ENCODE results near the gene SATB2. TPM values are rescaled to one million over a fixed set of nuclear protein-coding genes. Genes with fewer than 3 reads are reported as not detected.

Gene SATB2
- total and polyA plus RNA-seq, 4 donors = 0.47 to 3.7 (median 1.8) TPM

GRCh38 chr2:199381531-199381930 lies 76.2 kb downstream of the SATB2 start:
- no peaks in the 10 kb centered on the region for H3K27me3 ChIP-seq (ENCODE audit: control insufficient read depth in 3 of 3, insufficient read depth in 3 of 3, low read length in 2 of 3)
- TF ChIP-seq, protein P1, sequence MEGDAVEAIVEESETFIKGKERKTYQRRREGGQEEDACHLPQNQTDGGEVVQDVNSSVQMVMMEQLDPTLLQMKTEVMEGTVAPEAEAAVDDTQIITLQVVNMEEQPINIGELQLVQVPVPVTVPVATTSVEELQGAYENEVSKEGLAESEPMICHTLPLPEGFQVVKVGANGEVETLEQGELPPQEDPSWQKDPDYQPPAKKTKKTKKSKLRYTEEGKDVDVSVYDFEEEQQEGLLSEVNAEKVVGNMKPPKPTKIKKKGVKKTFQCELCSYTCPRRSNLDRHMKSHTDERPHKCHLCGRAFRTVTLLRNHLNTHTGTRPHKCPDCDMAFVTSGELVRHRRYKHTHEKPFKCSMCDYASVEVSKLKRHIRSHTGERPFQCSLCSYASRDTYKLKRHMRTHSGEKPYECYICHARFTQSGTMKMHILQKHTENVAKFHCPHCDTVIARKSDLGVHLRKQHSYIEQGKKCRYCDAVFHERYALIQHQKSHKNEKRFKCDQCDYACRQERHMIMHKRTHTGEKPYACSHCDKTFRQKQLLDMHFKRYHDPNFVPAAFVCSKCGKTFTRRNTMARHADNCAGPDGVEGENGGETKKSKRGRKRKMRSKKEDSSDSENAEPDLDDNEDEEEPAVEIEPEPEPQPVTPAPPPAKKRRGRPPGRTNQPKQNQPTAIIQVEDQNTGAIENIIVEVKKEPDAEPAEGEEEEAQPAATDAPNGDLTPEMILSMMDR (IDR thresholded peaks at IDR 0.05; ENCODE audit: control extremely low read depth, extremely low read depth) = no peak
- no peak overlapping the region for H3K9ac ChIP-seq (ENCODE audit: insufficient read depth in 1 of 2, low read length in 2 of 2)
- no peaks in the 10 kb centered on the region for H3K9me3 ChIP-seq (ENCODE audit: control insufficient read depth in 4 of 4, insufficient read depth in 3 of 4, low read length in 3 of 4)
- ATAC-seq (ENCODE audit: insufficient read depth, low FRiP score) (no peak), DNase-seq (no peak)
- 65 to 69% methylated on average over 6 of the region's 6 CpGs for WGBS, 2 donors
- H3K36me3 ChIP-seq (ENCODE audit: control insufficient read depth in 4 of 4, insufficient read depth in 4 of 4, low read length in 4 of 4) = no peaks in the 10 kb centered on the region
- no peak overlapping the region for H3K27ac ChIP-seq (ENCODE audit: low read depth in 1 of 2, low read length in 1 of 2)
- H3K4me3 ChIP-seq = no peak overlapping the region
- no peaks in the 10 kb centered on the region for H3K4me1 ChIP-seq (ENCODE audit: control insufficient read depth in 5 of 5, insufficient read depth in 5 of 5, low read length in 5 of 5)

DNA sequence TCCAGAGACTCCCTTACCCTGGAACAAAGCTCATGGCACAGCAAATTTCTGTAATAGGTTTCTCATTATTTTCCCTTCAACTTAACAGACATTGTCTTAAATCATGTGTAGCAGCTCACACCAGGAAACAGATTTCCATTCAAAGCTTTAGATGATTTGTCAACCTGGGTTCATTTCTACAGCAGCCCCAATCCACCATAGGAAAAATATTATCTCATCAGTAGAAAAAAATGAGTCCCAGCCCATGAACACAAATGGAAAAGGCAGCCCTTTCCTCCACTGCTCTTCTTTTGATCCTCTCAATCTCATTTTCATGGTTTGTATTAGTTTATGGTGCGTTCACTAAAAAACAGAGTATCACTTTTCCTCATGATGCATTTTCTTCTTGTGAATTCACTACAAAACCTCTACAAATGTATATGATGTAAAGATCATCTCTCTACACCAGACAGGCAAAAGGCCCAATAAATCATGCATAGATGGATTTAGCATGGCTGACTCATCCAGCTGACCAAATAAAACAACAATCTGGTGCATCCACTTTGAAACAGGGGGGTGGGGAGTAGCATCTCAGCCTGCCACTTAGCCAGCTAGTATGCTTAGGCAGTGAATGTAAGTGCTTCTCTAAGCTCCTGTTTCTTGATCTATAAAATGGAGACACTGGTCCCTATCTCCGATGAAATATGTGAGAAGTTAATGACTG lies 78.6 kb downstream of the SATB2 start:
- no peak overlapping the region for H3K27ac ChIP-seq (ENCODE audit: low read depth in 1 of 2, low read length in 1 of 2)
- H3K4me1 ChIP-seq (ENCODE audit: control insufficient read depth in 5 of 5, insufficient read depth in 5 of 5, low read length in 5 of 5) = no peaks in the 10 kb centered on the region
- no peaks in the 10 kb centered on the region for H3K36me3 ChIP-seq (ENCODE audit: control insufficient read depth in 4 of 4, insufficient read depth in 4 of 4, low read length in 4 of 4)
- no peak overlapping the region for H3K4me3 ChIP-seq
- TF ChIP-seq, protein P1 (IDR thresholded peaks at IDR 0.05; ENCODE audit: control extremely low read depth, extremely low read depth) = no peak
- 93% methylated on average over 2 of the region's 2 CpGs for WGBS, 2 donors
- no peaks in the 10 kb centered on the region for H3K27me3 ChIP-seq (ENCODE audit: control insufficient read depth in 3 of 3, insufficient read depth in 3 of 3, low read length in 2 of 3)
- ATAC-seq (ENCODE audit: insufficient read depth, low FRiP score) = no peak
- DNase-seq = no peak
- no peak overlapping the region for H3K9ac ChIP-seq (ENCODE audit: insufficient read depth in 1 of 2, low read length in 2 of 2)
- H3K9me3 ChIP-seq (ENCODE audit: control insufficient read depth in 4 of 4, insufficient read depth in 3 of 4, low read length in 3 of 4) = no peaks in the 10 kb centered on the region

DNA sequence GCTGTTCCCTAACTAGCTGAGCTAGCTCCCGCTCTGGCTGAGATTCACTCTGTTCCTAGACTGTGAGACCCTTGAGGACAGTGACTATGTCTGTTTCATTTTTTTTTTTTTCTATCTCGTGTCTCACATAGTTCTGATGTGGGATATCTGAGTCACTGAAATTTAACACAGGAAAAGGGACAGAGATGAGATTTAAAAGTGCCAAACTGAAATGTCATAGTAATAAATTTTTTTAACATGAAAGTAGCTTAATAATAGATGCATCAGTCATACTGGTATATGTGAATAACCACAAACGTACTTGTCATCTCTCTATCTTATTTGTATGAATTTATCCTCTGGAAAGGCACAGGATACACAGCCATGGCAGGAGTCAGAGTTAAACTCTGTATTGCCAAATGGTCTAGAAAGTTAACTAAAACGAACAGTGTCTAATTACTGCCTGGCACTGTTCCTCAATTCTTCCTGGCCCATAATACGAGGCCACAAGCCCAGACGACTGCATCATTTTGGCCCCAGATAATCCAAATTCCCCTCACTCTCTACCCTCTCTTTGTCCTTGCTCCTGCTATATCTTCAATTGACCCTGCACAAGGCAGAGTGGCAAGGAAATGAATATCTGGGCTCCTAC lies 87.5 kb downstream of the SATB2 start:
- no peak for DNase-seq
- H3K27ac ChIP-seq (ENCODE audit: low read depth in 1 of 2, low read length in 1 of 2) = no peak overlapping the region
- no peaks in the 10 kb centered on the region for H3K36me3 ChIP-seq (ENCODE audit: control insufficient read depth in 4 of 4, insufficient read depth in 4 of 4, low read length in 4 of 4)
- no peak overlapping the region for H3K9ac ChIP-seq (ENCODE audit: insufficient read depth in 1 of 2, low read length in 2 of 2)
- H3K4me3 ChIP-seq = no peak overlapping the region
- 82 to 85% methylated on average over 6 of the region's 6 CpGs for WGBS, 2 donors
- no peaks in the 10 kb centered on the region for H3K9me3 ChIP-seq (ENCODE audit: control insufficient read depth in 4 of 4, insufficient read depth in 3 of 4, low read length in 3 of 4)
- TF ChIP-seq, protein P1 (IDR thresholded peaks at IDR 0.05; ENCODE audit: control extremely low read depth, extremely low read depth) = no peak
- H3K4me1 ChIP-seq (ENCODE audit: control insufficient read depth in 5 of 5, insufficient read depth in 5 of 5, low read length in 5 of 5) = no peaks in the 10 kb centered on the region
- H3K27me3 ChIP-seq (ENCODE audit: control insufficient read depth in 3 of 3, insufficient read depth in 3 of 3, low read length in 2 of 3) = no peaks in the 10 kb centered on the region
- no peak for ATAC-seq (ENCODE audit: insufficient read depth, low FRiP score)

Data from lung (tissue), 12 donors.